Measurements from ENCODE around the gene DLG2. TPM values are rescaled to one million over a fixed set of nuclear protein-coding genes. Genes with fewer than 3 reads are reported as not detected.

DLG2 gene
- total RNA-seq, 1 donor from 2014 or later = 0.43 TPM

DNA sequence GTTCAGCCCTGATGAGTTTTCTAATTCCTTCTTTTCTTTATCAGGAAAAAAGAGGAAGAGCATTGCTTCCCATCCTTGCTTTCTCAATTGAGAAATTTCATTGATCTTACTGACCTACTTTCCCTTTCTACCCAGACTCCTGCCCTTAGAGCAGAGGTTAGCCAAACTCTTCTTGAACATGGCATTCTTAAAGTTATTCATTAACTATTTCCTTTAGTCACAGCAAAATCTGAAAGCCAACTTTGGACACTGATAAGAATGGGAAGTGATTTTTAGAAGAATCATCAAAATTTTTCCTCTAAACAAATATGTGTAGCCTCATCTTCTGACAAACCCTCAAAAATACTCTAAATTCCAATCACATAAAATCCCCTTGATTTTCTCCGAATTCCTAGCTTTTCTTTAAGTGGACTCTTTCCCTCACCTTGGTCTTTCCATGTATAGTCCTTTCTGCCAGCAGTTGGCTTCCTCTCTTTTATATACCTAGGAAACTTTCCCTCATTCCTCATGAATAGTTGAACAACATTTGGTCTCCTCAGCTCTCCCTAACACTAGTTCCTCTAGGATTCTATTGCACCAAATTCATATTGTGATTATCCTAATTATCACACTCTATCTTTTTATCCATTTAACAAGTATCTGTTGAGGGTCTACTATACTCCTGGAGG is 1774.2 kb downstream of the DLG2 start:
- intact Hi-C loops (cut with DNase I) = no loop called here
- TF ChIP-seq, protein P1, sequence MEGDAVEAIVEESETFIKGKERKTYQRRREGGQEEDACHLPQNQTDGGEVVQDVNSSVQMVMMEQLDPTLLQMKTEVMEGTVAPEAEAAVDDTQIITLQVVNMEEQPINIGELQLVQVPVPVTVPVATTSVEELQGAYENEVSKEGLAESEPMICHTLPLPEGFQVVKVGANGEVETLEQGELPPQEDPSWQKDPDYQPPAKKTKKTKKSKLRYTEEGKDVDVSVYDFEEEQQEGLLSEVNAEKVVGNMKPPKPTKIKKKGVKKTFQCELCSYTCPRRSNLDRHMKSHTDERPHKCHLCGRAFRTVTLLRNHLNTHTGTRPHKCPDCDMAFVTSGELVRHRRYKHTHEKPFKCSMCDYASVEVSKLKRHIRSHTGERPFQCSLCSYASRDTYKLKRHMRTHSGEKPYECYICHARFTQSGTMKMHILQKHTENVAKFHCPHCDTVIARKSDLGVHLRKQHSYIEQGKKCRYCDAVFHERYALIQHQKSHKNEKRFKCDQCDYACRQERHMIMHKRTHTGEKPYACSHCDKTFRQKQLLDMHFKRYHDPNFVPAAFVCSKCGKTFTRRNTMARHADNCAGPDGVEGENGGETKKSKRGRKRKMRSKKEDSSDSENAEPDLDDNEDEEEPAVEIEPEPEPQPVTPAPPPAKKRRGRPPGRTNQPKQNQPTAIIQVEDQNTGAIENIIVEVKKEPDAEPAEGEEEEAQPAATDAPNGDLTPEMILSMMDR (IDR thresholded peaks at IDR 0.05) = no peak

GRCh38 chr11:83852012-83852411 is 1775.1 kb downstream of the DLG2 start:
- TF ChIP-seq, protein P1 (IDR thresholded peaks at IDR 0.05) = no peak
- no peaks in the 10 kb centered on the region for H3K36me3 ChIP-seq
- no peaks in the 10 kb centered on the region for H3K27me3 ChIP-seq
- H3K4me1 ChIP-seq = no peaks in the 10 kb centered on the region
- intact Hi-C loops (cut with DNase I) = no loop called here
- no peak for DNase-seq (ENCODE audit: low spot score in 2 of 2)
- no peaks in the 10 kb centered on the region for H3K9me3 ChIP-seq
- no peak overlapping the region for H3K4me3 ChIP-seq
- H3K27ac ChIP-seq = no peak overlapping the region

More for the DNA sequence above, 1774.2 kb downstream of the DLG2 start:
- DNase-seq (ENCODE audit: low spot score in 2 of 2) = no peak
- Histone ChIP-seq H3K9me3 (no peaks in the 10 kb centered on the region), H3K4me1 (no peaks in the 10 kb centered on the region), H3K27ac (no peak overlapping the region), H3K36me3 (no peaks in the 10 kb centered on the region), H3K4me3 (no peak overlapping the region), H3K27me3 (no peaks in the 10 kb centered on the region)

GRCh38 chr11:83847467-83848034 is 1779.6 kb downstream of the DLG2 start:
- no peak overlapping the region for H3K27ac ChIP-seq
- no peaks in the 10 kb centered on the region for H3K27me3 ChIP-seq
- H3K4me3 ChIP-seq = no peak overlapping the region
- H3K9me3 ChIP-seq = no peaks in the 10 kb centered on the region
- TF ChIP-seq, protein P1 (IDR thresholded peaks at IDR 0.05) = no peak
- intact Hi-C loops (cut with DNase I) = no loop called here
- no peak for DNase-seq (ENCODE audit: low spot score in 2 of 2)
- H3K4me1 ChIP-seq = no peaks in the 10 kb centered on the region
- H3K36me3 ChIP-seq = no peaks in the 10 kb centered on the region

DNA sequence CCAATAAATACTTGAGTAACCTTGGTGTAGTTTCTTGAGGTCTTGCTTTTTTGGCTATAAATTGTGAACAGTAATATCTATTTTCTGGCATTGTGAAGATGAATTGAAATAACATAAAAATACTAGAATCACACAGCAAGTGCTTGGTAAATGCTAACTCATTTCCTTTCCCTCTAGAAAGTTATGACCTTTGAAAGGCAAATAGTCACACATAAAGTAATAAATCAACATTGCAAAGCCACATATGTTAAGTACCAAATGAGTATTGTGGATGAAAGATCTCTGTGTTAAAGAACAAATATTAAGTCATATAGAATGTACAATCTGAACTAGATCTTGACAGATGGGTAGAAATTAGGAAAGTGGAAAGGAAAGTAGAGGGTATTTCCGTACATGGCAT is 1781.3 kb downstream of the DLG2 start:
- DNase-seq (ENCODE audit: low spot score in 2 of 2) = no peak
- TF ChIP-seq, protein P1 (IDR thresholded peaks at IDR 0.05) = no peak
- no peaks in the 10 kb centered on the region for H3K36me3 ChIP-seq
- H3K4me3 ChIP-seq = no peak overlapping the region
- intact Hi-C loops (cut with DNase I) = no loop called here
- H3K9me3 ChIP-seq = no peaks in the 10 kb centered on the region
- H3K27ac ChIP-seq = no peak overlapping the region
- H3K27me3 ChIP-seq = no peaks in the 10 kb centered on the region
- H3K4me1 ChIP-seq = no peaks in the 10 kb centered on the region

GRCh38 chr11:83840326-83840725 is 1786.8 kb downstream of the DLG2 start:
- H3K9me3 ChIP-seq = no peaks in the 10 kb centered on the region
- no peaks in the 10 kb centered on the region for H3K27me3 ChIP-seq
- H3K4me3 ChIP-seq = no peak overlapping the region
- TF ChIP-seq, protein P1 (IDR thresholded peaks at IDR 0.05) = no peak
- H3K36me3 ChIP-seq = no peaks in the 10 kb centered on the region
- intact Hi-C loops (cut with DNase I) = no loop called here
- H3K4me1 ChIP-seq = no peaks in the 10 kb centered on the region
- DNase-seq (ENCODE audit: low spot score in 2 of 2) = no peak
- H3K27ac ChIP-seq = no peak overlapping the region
